Activated T-cell treated with anti-CD3 and anti-CD28 coated beads, Interleukin-2, amount 50 U/mL, for 72 hours (primary cell): ENCODE results near the gene ATOSA. TPM values are rescaled to one million over a fixed set of nuclear protein-coding genes. Genes with fewer than 3 reads are reported as not detected.

Experiments used
- total RNA-seq, 2 donors: library from RNA; stranded (reverse); gene quantifications; one replicate each; pipeline ENCODE4 v1.2.3, GENCODE V29; 2022

ATOSA gene
- total RNA-seq, 2 donors from 2014 or later: 37.2 to 41.7 TPM

Other genes with a start within 250 kb of the ATOSA start
- 10 to 100 TPM; 29.6 to 37.2 TPM for gene MYO5A, start 150.5 kb downstream of the ATOSA start, total RNA-seq
- gene ARPP19, start 110.4 kb downstream of the ATOSA start, total RNA-seq: 100 to 1,000 TPM; 128 to 143 TPM
- gene ONECUT1, start 110.9 kb upstream of the ATOSA start, total RNA-seq: not detected